HG03558 (cell line): ENCODE results near the gene MYBPC3.
"Not testable (repeated sequence)": the region's sequence is repeated elsewhere in the genome, so short reads cannot be mapped to it uniquely, and the experiment has no call there.

ENCODE experiments used
- ATAC-seq: cut with Tn5 transposase; IDR thresholded peaks from one replicate; pipeline ENCODE4 v1.9.1; 2021; ENCODE audit warnings: moderate number of reproducible peaks; ENCODE audit not compliant: unreplicated experiment; ENCODE audit errors: extremely low read depth

Gene MYBPC3

GRCh38 chr11:47327025-47327424 lies 25.5 kb downstream of the MYBPC3 start:
- ATAC-seq, result no peak

DNA sequence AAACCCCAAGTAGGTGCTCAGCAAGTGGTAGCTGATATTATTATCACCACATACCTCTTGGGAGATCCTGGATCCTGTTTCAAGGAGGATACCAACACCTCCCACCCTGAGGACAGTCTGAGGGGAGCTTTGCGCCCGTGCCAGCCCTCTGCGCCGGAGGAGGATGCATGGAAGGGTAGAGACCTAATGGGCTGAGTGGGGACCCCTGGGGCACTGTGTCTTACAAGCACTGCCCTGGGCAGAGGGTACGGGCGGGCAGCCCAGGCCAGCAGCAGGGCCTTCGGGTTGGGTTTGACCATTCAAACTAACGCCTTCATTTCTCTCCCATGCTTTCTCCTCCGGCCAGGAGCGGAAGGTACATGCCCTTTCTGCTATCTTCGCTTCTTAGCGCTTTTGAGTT lies 26.3 kb downstream of the MYBPC3 start:
- no peak for ATAC-seq

DNA sequence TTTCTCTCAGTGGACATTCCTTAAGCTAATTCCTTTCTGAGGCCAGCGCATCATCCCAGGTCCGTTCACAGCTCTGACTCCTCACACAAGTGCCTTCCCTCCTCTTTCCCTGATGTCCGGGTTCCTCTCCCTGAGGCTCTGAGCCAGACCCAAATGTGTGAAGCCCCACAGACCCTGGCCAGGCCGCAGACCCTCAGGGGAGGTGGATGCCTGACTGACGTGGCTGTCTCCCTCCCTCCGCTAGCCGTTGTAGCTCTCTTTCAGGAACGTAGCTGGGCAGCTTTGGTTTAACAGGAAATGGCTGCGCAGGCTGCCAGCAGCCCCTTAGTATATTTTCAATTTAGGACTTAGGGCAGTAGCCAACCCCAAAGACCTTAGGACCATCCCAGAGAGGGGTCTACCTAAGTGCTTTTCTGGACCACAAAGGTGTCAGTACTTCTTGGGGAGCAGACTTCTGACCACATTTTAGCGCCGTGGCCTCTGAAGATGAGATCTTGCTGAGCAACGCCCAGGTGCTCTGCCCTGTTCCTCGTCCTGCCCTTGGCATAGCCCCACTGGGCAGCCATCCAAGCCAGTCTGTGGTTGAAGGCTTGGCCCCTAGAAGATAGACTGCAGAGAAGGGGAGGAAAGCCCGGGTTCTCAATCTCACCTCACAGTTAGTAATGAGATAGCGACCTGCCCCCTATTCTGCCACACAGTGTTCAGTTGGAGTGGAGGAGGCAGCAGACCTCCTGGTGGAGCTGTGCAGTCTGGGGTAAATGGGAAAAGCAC lies 27.0 kb downstream of the MYBPC3 start:
- no peak for ATAC-seq

DNA sequence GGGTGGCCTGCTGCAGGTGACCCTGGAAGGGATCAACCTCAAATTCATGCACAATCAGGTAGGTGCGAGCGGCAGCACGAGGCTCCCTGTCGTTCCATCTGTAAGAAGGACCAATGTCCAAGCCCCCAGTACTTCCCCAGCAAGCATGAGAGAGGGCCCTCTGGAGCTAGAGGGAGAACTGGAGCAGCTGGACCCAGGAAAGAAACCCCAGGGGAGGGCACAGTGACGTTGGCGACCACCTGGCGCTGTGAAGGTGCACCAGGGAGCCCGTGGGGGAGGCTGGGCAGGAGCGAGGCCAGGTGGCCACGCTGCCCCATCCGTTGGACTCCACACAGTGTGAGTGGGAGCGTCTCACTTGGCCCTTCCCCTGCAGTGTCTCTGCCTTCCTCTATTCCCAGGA lies 28.0 kb downstream of the MYBPC3 start:
- no peak for ATAC-seq

- ATAC-seq, result no peak
Observed at GRCh38 chr11:47318166-47318565, 34.3 kb downstream of the MYBPC3 start.

DNA sequence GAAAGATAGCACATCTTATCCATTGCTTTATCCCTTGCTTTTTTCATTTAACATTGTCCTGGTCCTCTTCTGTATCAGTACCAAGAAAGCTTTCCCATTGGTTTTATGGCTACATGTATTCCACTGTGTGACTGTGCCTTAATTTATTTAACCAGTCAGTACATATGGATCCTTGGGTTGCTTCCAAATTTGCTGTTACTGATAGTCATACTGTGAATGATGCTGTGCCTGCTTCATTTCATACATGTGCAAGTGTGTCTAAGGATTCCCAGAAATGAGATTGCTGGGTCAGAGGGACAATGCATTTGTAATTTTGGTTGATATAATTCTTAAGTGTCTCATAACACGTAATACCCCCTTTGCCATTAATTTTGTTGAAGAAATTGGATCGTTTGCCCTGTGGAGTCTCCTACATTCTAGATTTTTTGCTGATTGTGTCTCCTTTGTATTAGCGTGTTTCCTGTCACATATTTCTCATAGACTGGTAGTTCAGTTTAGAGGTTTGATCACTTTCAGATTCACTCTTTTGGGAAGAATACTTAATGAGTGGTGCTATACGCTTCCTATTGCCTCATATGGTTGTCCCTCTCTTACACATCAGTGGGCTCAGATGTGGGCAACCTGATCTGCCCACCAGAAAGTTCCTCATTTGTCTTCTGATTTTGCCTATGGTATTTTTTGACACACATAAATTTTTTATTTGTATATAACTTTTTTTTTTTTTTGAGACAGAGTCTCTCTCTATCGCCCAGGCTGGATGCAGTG lies 35.3 kb downstream of the MYBPC3 start:
- ATAC-seq, result no peak

DNA sequence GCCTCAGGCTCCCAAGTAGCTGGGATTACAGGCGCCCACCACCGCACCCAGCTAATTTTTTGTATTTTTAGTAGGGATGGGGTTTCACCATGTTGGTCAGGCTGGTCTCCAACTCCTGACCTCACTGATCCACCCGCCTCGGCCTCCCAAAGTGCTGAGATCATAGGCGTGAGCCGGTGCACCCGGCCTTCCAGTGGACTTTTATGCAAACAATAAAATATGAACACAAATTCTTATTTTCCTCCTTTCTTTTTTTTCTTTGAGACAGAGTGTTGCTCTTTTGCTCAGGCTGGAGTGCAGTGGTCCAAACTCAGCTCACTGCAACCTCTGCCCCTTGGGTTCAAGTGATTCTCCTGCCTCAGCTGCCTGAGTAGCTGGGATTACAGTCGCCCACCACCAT lies 36.0 kb downstream of the MYBPC3 start:
- ATAC-seq, result not testable (repeated sequence)

DNA sequence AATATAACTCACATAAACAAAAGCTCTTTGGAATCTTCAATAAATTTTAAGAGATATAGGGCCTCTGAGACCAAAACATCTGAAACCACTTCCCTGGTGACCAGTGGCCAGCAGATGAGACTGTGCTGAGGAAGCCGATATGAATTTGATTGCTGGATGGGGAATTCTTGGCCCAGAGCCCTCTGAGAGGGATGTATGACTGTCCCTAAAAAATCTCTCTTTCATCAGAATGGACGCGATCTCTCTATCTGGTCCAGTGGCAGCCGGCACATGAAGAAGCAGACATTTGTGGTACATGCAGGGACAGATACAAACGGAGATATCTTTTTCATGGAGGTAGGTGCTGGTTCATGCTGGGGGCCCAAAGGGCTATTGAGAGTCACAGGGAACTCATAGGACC lies 37.5 kb downstream of the MYBPC3 start:
- no peak for ATAC-seq

DNA sequence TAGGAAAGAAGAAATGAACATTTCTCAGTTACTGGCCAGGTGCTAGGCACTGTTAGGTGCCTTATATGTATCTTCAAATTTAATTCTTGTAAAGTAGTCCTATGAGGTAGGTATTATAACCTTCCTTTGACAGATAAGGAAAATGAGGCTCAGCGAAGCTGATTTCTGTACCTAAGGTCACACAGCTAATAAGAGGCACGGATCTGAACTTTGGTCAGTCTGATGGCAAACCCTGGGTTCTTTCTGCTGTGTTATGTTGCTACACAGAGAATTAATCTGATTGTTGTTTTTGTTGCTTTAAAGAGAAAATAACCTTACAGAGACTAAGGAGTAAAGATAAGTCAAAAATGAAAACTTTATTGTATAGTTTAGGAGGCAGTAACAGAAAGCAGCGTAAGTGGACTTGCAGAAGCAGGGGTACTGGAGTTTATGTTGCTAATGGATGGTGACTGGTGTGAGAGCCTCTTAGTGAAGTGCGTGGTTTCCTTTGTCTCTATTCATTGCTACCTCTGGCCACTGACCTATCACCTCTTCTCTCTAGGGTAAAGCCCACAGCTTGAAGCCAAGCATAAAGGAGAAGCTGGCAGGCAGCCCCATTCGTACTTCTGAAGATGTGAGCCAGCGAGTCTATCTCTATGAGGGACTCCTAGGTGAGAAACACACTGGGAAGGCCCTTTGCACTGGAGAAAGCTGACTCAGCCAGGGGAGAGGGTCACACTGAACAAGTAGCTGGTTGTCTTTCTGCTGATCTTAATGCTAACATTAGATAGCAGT lies 44.3 kb downstream of the MYBPC3 start:
- no peak for ATAC-seq

- no peak for ATAC-seq
Observed at GRCh38 chr11:47306484-47306844, 46.0 kb downstream of the MYBPC3 start.

DNA sequence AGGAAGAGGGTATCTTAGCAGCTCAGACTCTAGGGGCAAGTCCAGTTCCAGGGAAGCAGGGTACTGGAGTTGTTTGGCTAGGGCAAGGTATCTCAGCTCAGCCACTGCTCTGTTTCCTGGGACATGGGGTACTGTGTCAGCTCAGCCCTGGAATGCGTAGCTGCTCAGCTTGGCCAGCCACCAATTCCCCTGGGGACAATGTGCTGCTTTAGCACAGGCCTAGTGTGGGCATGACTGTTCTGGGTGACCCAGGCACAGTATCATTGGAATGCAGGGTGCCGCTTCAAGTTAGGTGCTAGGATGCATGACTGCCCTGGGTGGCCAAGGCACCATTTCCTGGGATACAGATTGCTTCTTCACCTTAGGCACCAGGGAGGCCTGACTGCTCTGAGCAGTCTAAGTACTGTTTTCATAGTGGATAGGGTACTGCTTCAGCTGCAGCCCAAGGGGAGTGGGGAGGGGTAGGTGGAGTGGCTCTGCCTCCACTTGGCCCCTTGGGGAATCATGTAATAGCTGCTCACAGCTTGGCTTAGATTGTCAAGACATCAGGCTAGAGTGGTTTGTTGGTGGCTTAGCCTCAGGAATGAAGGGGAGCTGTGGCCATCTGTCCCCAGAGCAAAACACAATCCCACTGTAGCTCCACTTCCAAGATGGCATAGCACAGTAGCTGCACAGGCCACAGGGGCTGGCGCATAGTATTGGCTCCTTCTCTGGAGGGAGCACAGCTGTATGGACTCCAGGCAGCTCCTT lies 46.6 kb downstream of the MYBPC3 start:
- ATAC-seq, result no peak

GRCh38 chr11:47302853-47303252 lies 49.6 kb downstream of the MYBPC3 start:
- ATAC-seq, result no peak

DNA sequence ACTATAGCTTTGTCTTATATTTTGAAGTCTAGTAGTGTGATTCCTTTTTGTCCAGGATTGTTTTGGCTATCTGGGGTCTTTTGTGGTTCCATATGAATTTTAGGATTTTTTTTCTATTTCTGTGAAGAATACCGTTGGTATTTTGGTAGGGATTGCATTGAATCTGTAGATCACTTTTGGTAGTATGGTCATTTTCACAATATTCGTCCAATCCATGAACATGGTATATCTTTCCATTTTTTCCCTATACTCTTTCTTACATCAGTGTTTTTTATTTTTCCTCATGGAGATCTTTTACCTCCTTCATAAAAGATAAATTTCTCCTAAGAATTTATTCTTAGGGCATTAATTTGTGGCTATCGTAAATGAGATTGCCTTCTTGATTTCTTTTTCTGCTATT lies 53.4 kb downstream of the MYBPC3 start:
- no peak for ATAC-seq

DNA sequence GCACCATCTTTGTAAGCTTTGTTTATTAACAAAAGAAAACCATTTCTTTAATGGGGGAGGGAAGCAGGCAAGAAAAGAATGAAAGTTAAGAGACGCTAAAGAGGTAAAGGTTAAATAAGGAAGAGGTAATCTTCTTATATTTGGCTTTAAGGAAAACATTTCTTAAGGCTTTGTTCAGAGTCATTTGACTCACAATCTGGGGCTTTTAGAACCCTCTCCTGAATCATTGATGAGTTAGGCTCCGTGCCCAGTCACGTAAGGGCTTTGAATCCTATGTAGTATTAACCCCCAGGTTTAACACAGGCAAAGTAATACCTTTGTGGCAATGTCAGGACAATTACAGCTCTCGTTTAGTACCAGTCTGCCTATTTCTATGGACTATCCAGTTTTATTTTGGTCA lies 56.5 kb downstream of the MYBPC3 start:
- ATAC-seq, result no peak

- no peak for ATAC-seq
Observed at GRCh38 chr11:47295385-47295784, 57.1 kb downstream of the MYBPC3 start.

GRCh38 chr11:47289856-47290255 lies 62.6 kb downstream of the MYBPC3 start:
- ATAC-seq, result no peak

GRCh38 chr11:47288066-47288465 lies 64.4 kb downstream of the MYBPC3 start:
- ATAC-seq, result no peak

DNA sequence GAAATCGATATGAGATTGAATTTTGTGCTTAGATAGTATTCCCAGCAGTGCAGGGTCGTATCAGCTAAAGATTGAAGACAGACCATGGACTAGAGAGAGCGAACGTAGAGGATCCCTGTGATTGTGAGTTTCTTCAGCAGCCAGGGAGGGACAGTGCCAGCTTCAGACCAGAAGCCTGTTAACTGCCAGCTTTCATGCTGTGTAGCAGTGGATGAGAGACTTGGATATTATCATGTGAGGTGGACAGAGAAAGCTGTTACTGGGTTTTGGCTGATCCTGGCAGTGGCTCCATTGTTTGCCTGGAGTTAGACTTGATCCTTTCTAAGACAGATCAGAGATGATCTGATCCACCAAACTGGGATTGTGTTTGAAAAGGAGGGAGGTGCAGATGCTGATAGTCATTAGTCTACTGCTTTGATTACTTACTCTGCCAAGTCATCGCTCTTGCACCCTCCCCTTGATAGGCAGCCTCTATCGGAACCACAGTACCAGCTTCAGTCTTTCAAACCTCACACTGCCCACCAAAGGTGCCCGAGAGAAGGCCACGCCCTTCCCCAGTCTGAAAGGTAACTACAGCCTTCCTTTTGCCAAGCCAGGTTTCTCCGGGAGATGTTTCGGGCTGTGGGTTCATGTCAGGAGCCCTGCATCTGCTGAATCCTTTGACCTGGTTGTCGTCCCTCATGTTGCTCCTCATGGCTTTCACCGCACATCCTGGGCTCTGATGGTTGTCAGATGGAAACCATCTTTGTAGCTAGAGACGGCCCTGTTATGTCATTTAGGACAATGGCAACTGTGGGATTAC lies 66.3 kb downstream of the MYBPC3 start:
- ATAC-seq, result no peak

- no peak for ATAC-seq
Observed at GRCh38 chr11:47284151-47284550, 68.4 kb downstream of the MYBPC3 start.

DNA sequence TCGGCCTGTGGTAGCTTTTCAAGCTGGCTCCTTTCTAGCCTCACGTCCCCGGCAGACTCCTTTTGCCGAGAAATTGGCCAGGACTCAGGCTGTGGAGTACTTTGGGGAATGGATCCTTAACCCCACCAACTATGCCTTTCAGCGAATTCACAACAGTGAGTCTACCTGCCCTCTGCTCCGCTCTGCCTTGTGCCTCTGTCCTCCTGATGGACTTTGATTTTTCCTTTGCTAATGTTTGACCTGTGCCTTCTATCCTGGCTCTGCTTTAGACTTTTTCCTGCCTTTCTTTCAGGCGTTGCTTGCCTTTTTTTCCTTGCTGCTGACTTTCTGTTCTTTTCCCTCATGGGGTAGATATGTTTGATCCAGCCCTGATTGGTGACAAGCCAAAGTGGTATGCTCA lies 70.0 kb downstream of the MYBPC3 start:
- ATAC-seq, result no peak
